ENCODE results near the gene CASK.

CASK gene

DNA sequence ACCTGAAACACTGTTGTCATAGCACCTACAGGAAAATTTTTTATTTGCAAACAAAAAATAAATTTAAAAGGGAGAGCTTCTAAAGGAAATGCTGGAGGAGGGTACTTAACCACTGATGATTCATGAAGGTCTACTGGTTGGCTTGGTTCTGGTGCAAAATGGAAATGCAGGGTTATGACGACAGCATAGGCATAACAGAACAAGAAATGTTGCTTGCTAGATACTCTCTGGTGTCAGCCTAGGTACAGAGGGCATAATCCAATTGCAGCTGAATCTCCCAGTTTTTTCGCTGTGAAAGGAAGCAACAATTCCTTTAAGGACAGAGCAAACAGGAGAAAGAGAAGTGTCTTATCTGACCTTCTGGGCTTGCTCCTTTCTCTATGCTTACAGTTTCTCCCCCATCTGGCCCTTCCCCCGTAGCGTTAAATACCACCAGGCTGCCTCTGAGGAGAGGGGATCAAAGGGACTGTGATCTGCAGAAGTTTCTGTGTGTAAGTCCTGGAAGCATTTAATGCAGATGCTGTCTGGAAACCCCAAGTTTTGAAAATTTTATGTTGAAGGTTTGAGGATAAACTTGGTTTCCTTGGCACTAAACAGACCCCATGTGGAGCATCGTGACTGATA, 23.7 kb upstream of the CASK start:
- FAIRE-seq (no peak), DNase-seq (ENCODE audit: insufficient read length, low spot score) (no peak)
- no peak for TF ChIP-seq PAX5 (IDR thresholded peaks at IDR 0.05; ENCODE audit: insufficient read depth, low read length, severe bottlenecking)

DNA sequence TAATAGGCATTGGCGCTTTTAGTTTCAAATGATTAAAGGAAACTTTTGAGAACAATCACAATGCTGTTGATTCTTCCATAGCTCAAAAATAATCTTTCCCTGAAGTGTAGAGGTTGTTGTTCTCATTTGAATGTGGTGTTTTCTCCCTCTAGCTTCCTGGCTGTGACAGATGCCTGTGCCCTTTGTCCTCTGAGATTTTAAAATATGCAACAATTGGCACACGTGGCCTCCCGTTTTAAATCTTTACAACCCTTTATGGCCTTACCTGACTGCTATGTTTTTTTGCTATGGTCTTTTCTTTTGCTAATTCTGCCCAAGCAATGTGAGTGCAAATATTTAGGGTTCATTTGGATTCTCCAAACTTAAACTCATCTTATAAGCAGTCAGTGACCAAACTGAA, 22.9 kb upstream of the CASK start:
- no peak for TF ChIP-seq SPI1 (IDR thresholded peaks at IDR 0.05; ENCODE audit: low read depth, low read length)
- no peak for TF ChIP-seq TAF1 (IDR thresholded peaks at IDR 0.05; ENCODE audit: low read depth, low read length)
- TF ChIP-seq POLR2A (IDR thresholded peaks at IDR 0.05; ENCODE audit: low read depth, low read length): no peak
- TF ChIP-seq PAX5 (IDR thresholded peaks at IDR 0.05; ENCODE audit: insufficient read depth, low read length, severe bottlenecking): no peak
- TF ChIP-seq POLR2AphosphoS5 (IDR thresholded peaks at IDR 0.05; ENCODE audit: low read depth, low read length): no peak
- no peak for TF ChIP-seq POU2F2 (IDR thresholded peaks at IDR 0.05; ENCODE audit: low read depth, low read length)
- FAIRE-seq (no peak), DNase-seq (ENCODE audit: insufficient read length, low spot score) (no peak)

DNA sequence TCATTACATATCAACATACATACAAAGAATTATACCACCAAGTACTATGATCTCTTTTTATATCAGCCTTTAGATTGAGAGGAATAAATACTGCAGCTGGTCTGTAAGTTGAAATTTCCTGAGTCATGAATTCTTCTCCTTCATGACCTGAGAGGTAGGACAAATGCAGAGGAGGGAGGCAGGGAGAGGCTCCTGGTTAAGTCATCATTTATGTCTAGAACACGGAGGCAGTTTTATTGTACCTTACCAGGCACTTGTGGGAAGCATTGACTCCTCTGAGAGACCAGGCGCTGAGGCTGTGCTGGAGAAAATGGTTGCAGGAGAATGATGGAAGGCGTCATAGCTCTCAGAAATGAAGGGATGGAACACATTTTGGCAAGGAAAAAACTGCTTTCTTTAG, 12.5 kb upstream of the CASK start:
- FAIRE-seq (no peak), DNase-seq (ENCODE audit: insufficient read length, low spot score) (no peak)
- no peak for TF ChIP-seq POLR2AphosphoS5 (IDR thresholded peaks at IDR 0.05; ENCODE audit: low read depth, low read length)
- TF ChIP-seq SPI1 (IDR thresholded peaks at IDR 0.05; ENCODE audit: low read depth, low read length): no peak
- TF ChIP-seq POLR2A (IDR thresholded peaks at IDR 0.05; ENCODE audit: low read depth, low read length): no peak
- TF ChIP-seq POU2F2 (IDR thresholded peaks at IDR 0.05; ENCODE audit: low read depth, low read length): no peak
- TF ChIP-seq PAX5 (IDR thresholded peaks at IDR 0.05; ENCODE audit: insufficient read depth, low read length, severe bottlenecking): no peak
- no peak for TF ChIP-seq TAF1 (IDR thresholded peaks at IDR 0.05; ENCODE audit: low read depth, low read length)

DNA sequence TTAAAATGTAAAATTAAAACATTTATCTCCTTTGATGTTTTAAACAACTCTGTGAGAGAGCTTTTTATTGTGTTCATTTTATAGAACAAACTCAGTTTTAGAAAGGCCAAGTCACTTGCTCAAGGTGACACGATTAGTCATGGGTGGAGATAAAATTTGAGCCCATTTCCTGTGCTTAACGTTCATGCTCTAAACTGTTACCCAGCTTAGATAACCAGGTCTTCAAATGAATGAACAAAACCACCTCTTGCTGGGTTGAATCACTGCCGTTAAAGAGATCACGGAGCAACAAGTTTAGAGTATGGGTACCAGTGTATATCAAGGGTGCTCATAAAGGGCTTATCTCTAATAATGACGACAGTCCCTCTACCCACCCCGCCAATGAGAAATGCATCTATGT, 10.2 kb upstream of the CASK start:
- TF ChIP-seq POLR2A (IDR thresholded peaks at IDR 0.05; ENCODE audit: low read depth, low read length) (no peak), POLR2AphosphoS5 (IDR thresholded peaks at IDR 0.05; ENCODE audit: low read depth, low read length) (no peak), SPI1 (IDR thresholded peaks at IDR 0.05; ENCODE audit: low read depth, low read length) (no peak), TAF1 (IDR thresholded peaks at IDR 0.05; ENCODE audit: low read depth, low read length) (no peak), PAX5 (IDR thresholded peaks at IDR 0.05; ENCODE audit: insufficient read depth, low read length, severe bottlenecking) (no peak), POU2F2 (IDR thresholded peaks at IDR 0.05; ENCODE audit: low read depth, low read length) (no peak)
- DNase-seq (ENCODE audit: insufficient read length, low spot score): no peak
- no peak for FAIRE-seq

DNA sequence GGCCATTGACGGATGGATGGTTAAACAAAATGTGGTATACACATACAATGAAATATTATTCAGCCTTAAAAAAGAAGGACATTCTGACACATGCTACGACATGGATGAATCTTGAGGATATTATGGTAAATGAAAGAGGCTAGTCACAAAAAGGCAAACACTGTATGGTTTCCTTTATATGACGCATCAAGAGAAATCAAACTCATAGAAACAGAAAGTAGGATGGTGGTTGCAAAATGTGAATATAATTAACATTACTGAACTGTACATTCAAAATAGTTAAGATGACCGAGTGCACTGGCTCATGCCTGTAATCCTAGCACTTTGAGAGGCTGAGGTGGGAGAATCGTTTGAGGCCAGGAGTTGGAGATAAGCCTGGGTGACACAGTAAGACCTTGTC, 9.5 kb upstream of the CASK start:
- peak; percentile 74 for FAIRE-seq
- no peak for DNase-seq (ENCODE audit: insufficient read length, low spot score)
- TF ChIP-seq PAX5 (IDR thresholded peaks at IDR 0.05; ENCODE audit: insufficient read depth, low read length, severe bottlenecking) (no peak), POU2F2 (IDR thresholded peaks at IDR 0.05; ENCODE audit: low read depth, low read length) (no peak)

DNA sequence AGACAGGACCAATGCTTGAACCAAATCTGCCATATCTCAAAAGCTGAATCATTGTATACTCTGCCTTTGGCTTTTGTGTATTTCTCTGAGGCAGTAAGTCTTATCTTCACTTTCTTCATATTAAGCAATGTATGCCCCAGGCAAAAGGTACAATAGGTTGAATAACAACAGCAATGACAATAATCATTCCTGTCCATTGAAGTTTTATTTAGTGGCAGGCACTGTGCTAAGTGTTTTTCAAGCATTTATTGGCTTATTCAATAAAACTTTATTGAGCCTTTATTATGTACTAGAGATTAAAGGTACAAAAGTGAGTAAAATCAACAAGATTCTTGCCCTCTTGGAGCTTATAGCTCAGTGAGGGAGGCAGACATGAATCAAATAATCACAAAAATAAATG, 8.2 kb upstream of the CASK start:
- TF ChIP-seq POLR2A (IDR thresholded peaks at IDR 0.05; ENCODE audit: low read depth, low read length) (no peak), POLR2AphosphoS5 (IDR thresholded peaks at IDR 0.05; ENCODE audit: low read depth, low read length) (no peak), POU2F2 (IDR thresholded peaks at IDR 0.05; ENCODE audit: low read depth, low read length) (no peak), SPI1 (IDR thresholded peaks at IDR 0.05; ENCODE audit: low read depth, low read length) (no peak), TAF1 (IDR thresholded peaks at IDR 0.05; ENCODE audit: low read depth, low read length) (no peak), PAX5 (IDR thresholded peaks at IDR 0.05; ENCODE audit: insufficient read depth, low read length, severe bottlenecking) (no peak)
- FAIRE-seq: no peak
- no peak for DNase-seq (ENCODE audit: insufficient read length, low spot score)

DNA sequence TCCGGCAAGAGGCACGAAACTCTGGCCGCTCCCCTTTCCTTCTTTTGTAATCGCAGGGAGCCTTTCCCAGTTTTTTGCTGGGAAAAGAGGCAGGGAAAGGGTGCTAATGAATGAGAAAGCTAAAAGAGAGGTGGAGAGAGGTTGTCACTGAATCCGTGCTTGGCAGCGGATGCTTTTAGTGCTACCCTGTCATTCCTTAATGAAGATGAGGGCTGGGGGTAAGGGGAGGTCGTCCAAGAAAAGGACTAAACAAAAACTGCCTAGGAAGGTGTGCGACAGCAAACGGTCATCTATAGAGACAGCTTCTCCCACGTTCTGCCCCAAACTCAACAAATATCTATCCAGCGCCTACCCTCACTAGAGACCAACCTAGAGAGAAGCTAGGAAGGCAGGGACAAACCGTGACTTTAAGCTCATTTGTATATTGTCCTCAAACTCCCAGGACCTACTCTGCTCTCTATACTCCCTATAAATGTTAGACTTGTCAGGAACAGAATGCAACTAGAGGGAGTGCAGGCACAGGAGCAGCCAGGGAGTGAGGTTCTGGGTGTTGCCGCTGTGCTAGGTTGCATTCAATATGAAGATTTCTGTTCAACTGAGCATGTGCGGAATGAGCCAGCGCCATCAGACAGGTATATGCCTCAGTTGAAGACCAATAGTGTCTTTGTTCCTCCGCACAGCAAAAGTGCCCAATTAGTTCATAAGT, 777 bp upstream of the CASK start:
- TF ChIP-seq PAX5 (IDR thresholded peaks at IDR 0.05; ENCODE audit: insufficient read depth, low read length, severe bottlenecking) (no peak), POLR2AphosphoS5 (IDR thresholded peaks at IDR 0.05; ENCODE audit: low read depth, low read length) (no peak), POU2F2 (IDR thresholded peaks at IDR 0.05; ENCODE audit: low read depth, low read length) (no peak), POLR2A (IDR thresholded peaks at IDR 0.05; ENCODE audit: low read depth, low read length) (no peak), TAF1 (IDR thresholded peaks at IDR 0.05; ENCODE audit: low read depth, low read length) (no peak), SPI1 (IDR thresholded peaks at IDR 0.05; ENCODE audit: low read depth, low read length) (no peak)
- DNase-seq (ENCODE audit: insufficient read length, low spot score): no peak
- peak; percentile 51 for FAIRE-seq

DNA sequence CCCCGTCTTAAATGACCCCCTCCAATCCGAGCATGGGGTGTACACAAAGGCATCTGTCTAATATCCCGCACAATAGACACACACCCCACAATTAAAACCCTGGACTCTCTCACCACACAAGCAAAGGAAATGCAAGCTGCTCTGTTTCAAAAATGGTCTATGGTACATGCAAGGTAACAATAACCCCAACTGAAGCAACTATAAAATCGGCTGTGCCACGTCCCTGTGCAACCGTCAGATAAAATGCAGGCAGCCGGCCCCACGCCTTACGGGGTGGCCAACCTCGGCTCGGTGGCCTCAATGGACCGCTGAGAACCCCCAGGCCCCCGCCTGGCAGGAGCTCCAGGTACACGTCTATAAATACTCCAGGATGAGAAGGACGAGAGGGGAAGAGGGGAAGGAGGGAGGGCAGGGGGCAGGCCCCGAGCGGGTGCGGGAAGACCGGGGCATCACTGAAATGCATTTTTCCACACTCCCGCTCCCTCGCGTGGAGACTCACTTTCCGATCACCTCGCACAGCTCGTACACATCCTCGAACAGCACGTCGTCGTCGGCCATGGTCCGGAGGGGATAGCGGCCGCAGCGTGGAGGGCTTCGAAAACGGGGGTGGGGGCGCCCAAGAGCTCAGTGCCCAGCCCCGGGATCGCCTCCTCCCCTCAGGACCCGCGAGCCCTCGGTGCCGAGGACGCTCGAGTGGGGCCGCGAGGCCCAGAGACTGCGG, 763 bp downstream of the CASK start:
- no peak for FAIRE-seq
- TF ChIP-seq PAX5 (IDR thresholded peaks at IDR 0.05; ENCODE audit: insufficient read depth, low read length, severe bottlenecking) (no peak), SPI1 (IDR thresholded peaks at IDR 0.05; ENCODE audit: low read depth, low read length) (no peak), TAF1 (IDR thresholded peaks at IDR 0.05; ENCODE audit: low read depth, low read length) (no peak), POU2F2 (IDR thresholded peaks at IDR 0.05; ENCODE audit: low read depth, low read length) (no peak), POLR2AphosphoS5 (IDR thresholded peaks at IDR 0.05; ENCODE audit: low read depth, low read length) (no peak), POLR2A (IDR thresholded peaks at IDR 0.05; ENCODE audit: low read depth, low read length) (no peak)
- DNase-seq (ENCODE audit: insufficient read length, low spot score): no peak

DNA sequence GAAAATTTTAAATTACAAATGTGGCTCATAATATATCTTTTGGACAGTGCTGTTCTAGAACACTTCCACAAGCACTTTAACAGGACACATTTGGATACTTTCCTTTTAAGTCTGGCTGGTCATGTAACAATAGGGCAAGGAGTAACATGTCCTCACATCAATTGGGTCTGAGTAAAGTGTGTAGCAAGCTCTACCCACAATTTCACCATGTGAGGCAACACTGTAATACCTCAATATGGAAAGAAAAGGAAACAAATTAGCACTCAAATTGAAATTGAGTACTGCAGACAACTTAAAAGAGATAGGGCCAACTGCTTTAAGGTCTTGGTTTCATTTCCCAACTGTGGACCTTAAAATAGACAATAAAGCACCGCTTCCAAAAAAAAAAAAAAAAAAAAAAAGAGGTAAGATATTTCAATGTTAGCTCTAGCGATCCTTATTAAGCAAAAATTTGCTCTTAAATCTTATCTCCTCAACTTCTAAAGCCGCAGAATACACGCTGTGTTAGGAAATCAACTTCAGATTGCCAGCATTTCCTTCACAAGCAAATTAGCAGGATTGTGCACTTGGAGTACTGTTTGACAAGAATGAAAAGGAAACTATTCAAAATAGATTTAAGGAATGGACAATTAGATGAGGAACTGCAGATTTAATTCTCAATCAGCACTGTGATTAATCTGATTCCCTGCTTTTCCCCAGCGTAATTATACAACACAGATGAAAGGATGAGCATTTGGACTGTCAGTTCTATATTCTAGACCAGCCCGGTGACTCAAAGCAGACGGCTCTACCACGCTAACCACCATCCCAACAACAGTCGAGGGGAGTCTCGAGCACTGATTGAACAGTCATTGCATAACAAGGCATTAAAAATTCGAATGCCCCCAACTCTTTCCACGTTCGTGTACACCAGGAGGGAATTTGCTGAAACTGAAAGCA, 1.6 kb downstream of the CASK start:
- DNase-seq (ENCODE audit: insufficient read length, low spot score) (no peak), FAIRE-seq (no peak)
- no peak for TF ChIP-seq SPI1 (IDR thresholded peaks at IDR 0.05; ENCODE audit: low read depth, low read length)
- no peak for TF ChIP-seq PAX5 (IDR thresholded peaks at IDR 0.05; ENCODE audit: insufficient read depth, low read length, severe bottlenecking)
- TF ChIP-seq TAF1 (IDR thresholded peaks at IDR 0.05; ENCODE audit: low read depth, low read length): no peak
- no peak for TF ChIP-seq POU2F2 (IDR thresholded peaks at IDR 0.05; ENCODE audit: low read depth, low read length)
- TF ChIP-seq POLR2A (IDR thresholded peaks at IDR 0.05; ENCODE audit: low read depth, low read length): no peak
- no peak for TF ChIP-seq POLR2AphosphoS5 (IDR thresholded peaks at IDR 0.05; ENCODE audit: low read depth, low read length)
